ENCODE measurements around the gene KMT2E. TPM values are rescaled to one million over a fixed set of nuclear protein-coding genes. Genes with fewer than 3 reads are reported as not detected.

KMT2E gene, protein sequence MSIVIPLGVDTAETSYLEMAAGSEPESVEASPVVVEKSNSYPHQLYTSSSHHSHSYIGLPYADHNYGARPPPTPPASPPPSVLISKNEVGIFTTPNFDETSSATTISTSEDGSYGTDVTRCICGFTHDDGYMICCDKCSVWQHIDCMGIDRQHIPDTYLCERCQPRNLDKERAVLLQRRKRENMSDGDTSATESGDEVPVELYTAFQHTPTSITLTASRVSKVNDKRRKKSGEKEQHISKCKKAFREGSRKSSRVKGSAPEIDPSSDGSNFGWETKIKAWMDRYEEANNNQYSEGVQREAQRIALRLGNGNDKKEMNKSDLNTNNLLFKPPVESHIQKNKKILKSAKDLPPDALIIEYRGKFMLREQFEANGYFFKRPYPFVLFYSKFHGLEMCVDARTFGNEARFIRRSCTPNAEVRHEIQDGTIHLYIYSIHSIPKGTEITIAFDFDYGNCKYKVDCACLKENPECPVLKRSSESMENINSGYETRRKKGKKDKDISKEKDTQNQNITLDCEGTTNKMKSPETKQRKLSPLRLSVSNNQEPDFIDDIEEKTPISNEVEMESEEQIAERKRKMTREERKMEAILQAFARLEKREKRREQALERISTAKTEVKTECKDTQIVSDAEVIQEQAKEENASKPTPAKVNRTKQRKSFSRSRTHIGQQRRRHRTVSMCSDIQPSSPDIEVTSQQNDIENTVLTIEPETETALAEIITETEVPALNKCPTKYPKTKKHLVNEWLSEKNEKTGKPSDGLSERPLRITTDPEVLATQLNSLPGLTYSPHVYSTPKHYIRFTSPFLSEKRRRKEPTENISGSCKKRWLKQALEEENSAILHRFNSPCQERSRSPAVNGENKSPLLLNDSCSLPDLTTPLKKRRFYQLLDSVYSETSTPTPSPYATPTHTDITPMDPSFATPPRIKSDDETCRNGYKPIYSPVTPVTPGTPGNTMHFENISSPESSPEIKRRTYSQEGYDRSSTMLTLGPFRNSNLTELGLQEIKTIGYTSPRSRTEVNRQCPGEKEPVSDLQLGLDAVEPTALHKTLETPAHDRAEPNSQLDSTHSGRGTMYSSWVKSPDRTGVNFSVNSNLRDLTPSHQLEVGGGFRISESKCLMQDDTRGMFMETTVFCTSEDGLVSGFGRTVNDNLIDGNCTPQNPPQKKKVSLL (N-terminal part only)
- polyA plus RNA-seq (ENCODE audit: low read depth in 6 of 6), result 100 to 1,000 TPM; 165 to 343 (median 213) TPM

DNA sequence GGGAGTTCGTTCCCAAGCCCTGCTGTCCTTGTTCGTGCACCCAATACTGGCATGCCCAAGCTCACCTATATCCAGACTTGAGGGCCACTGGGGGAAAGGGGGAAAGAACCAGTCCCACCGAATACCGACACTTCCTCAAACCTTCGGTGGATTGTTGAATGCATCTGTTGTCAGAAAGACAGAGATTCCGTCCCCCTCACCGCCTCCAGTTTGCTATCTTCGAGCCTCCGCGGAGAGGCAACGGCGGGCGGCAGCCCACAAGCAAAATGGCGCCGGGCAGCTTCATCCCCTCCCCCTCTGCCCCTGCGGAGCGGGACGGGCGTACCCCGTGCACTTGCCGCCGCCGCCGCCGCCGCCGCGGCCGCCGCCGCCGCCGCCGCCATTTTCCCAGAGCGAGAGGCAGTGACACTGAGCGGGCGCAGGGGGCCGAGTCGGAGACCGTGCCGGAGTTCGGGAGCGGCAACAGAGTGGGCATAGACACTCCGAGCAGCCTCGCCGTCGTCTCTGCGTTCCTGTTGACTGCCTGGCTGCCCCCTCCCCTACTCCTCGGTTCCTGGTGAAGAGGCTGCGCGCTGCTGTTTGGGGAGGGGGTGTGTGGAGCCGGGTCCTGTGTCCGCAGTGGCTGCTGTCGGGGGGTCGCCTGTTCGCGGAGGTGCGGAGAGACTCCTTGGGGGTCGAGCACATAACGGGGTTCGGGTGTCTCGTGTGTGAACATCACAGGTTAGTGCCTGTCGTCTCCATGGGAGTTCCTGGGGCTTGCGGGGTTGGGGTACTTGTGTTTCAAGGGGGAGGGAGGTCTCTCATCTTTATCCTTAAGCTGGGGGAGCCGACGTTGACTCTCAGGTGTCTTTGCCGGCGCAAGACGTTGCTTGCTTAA, at the start of gene KMT2E:
KMT2E (plus strand) TSS at position 390 of the 877 bp plus-strand sequence. CDS start 26,748 bp downstream, outside the sequence.
- H3K4me1 Mint-ChIP-seq, result peaks cover 38 to 59% (median 51%) of the 10 kb centered on the region in 3 donors
- H3K9me3 Mint-ChIP-seq, result peaks cover 0 to 4% (median 0%) of the 10 kb centered on the region in 7 donors
- ATAC-seq (ENCODE audit: low read depth in 2 of 2) (peak; percentile 32 to 37), DNase-seq (peak; percentile 95)
- H3K4me3 Mint-ChIP-seq, result peak within 1 kb of the TSS; percentile 95 to 100 (median 99)
- peaks cover 8 to 20% of the 10 kb centered on the region in 2 donors for H3K36me3 Mint-ChIP-seq
- peak within 1 kb of the TSS; percentile 100 for H3K27ac Mint-ChIP-seq
- peaks cover 0 to 8% (median 4%) of the 10 kb centered on the region in 3 donors for H3K27me3 Mint-ChIP-seq

DNA sequence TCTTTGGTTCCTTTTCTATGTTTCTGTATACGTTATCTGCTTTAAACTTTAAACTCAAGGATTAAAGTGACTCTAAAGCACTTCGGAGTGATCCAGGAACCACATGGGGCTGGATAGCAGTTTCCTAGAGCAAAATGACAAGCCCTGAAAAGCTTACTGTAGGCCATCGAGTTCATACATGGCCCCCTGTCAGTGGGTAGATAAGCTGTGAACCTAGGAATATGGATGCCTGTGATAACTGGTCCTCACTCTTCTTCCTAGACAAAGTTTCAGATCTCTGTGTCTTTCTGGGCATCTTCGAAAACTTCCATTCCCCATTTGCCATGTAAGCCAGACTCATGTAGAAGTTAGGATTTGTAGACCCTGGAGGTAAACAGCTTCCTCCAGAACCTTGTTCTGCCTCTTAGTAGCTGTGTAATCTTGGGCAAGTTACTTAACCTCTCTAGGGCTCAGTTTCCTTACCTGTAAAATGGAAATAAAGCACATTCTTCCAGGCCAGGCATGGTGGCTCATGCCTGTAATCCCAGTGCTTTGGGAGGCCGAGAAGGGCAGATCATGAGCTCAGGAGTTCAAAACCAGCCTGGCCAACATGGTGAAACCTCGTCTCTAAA, 49.3 kb upstream of the KMT2E start:
- Mint-ChIP-seq H3K9me3 (no peaks in the 10 kb centered on the region), H3K27ac (peak overlapping the region in 3 of 6 donors; percentile 21 to 34 (median 24)), H3K4me3 (no peak overlapping the region), H3K27me3 (no peaks in the 10 kb centered on the region), H3K36me3 (peaks cover 11 to 12% of the 10 kb centered on the region in 2 donors), H3K4me1 (peaks cover 24 to 42% (median 29%) of the 10 kb centered on the region in 3 donors)
- ATAC-seq (ENCODE audit: low read depth in 2 of 2), result no peak
- no peak for DNase-seq

DNA sequence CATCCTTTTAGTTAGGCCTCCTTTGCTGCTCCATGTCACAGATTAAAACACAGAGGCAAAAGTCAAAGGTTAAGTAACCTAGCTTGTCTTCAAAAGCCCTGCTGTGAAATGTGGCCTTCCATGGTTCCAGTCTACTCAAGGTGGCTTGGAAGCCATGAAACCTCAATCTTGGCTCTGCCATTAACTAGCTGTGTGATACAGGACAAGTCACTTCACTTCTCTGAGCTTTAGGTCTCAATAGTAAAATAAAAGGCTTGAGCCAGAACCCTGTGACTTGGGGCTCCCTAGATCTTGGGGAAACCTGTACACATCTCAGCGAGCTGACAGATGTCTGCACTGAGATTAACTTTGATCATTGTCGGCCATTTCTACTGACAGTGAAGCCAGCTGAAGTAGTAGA, 48.0 kb upstream of the KMT2E start:
- no peak for ATAC-seq (ENCODE audit: low read depth in 2 of 2)
- Mint-ChIP-seq H3K27me3 (no peaks in the 10 kb centered on the region), H3K27ac (peak overlapping the region in 5 of 6 donors; percentile 7 to 89 (median 74)), H3K4me3 (no peak overlapping the region), H3K36me3 (peaks cover 11 to 12% of the 10 kb centered on the region in 2 donors), H3K4me1 (peaks cover 20 to 35% (median 25%) of the 10 kb centered on the region in 3 donors), H3K9me3 (no peaks in the 10 kb centered on the region)
- DNase-seq, result no peak

DNA sequence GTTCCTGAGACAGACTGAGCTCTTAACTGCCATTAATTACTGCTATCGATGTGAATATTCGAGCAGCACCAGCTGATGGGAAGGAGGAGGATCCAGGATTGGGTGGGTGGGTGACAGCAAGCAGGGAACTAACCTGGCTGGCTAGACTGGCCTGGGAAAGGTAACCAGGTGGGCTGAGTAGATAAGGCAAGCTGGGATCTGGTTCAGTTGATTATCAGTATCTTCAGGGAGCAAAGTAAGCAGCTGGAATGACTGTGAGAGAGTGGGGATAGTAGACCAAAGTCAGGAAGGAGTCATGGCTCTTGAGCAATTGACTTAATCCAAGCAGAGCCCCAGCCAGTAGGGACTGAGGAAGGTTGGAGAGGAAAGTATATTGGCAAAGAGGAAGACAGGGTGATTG, 46.9 kb upstream of the KMT2E start:
- H3K27me3 Mint-ChIP-seq, result no peaks in the 10 kb centered on the region
- H3K9me3 Mint-ChIP-seq, result no peaks in the 10 kb centered on the region
- no peak overlapping the region for H3K4me3 Mint-ChIP-seq
- ATAC-seq (ENCODE audit: low read depth in 2 of 2) (no peak), DNase-seq (no peak)
- H3K36me3 Mint-ChIP-seq, result peaks cover 11 to 12% of the 10 kb centered on the region in 2 donors
- H3K4me1 Mint-ChIP-seq, result peaks cover 17 to 32% (median 31%) of the 10 kb centered on the region in 3 donors
- peak overlapping the region in 4 of 6 donors; percentile 7 to 88 (median 70) for H3K27ac Mint-ChIP-seq

DNA sequence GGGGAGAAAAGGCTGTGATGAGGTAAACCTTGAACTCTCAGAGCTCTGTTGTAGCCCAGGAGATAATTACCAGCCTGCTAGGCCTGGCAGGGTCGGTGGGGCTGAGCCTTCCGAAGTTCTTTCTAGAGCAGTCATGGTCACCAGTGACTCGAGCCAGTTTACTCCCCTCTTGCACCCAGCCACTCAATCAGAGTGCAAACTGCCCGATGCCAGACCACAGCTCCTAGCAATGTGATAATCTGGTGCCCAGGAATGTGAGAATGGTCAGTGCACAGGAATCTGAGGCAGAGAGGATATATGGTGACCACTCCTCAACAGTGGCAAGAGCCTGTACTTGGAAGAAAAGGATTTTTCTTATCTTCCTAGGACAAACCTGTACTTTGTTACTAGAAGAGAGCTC, 46.4 kb upstream of the KMT2E start:
- peak overlapping the region in 4 of 6 donors; percentile 7 to 88 (median 70) for H3K27ac Mint-ChIP-seq
- peaks cover 11% of the 10 kb centered on the region in 2 donors for H3K36me3 Mint-ChIP-seq
- H3K9me3 Mint-ChIP-seq, result no peaks in the 10 kb centered on the region
- ATAC-seq (ENCODE audit: low read depth in 2 of 2) (no peak), DNase-seq (no peak)
- H3K4me3 Mint-ChIP-seq, result no peak overlapping the region
- H3K4me1 Mint-ChIP-seq, result peaks cover 16 to 34% (median 32%) of the 10 kb centered on the region in 3 donors
- H3K27me3 Mint-ChIP-seq, result no peaks in the 10 kb centered on the region

DNA sequence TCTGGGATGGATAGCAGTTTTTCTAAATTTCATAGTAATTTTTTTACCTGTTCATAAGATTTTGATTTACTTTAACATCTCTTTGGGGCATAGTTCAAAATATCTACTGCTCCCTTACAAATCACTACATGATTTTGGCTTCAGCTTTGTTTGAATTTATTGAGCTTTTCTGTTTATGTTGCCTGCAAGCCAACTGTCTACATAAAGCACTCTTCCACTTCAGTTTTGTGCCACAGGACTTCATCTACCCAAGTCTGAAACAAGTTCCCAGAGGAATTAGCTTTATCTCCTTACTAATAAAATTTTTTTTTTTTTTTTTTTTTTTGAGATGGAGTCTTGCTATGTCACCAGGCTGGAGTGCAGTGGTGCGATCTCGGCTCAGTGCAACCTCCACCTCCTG, 45.4 kb upstream of the KMT2E start:
- no peak for ATAC-seq (ENCODE audit: low read depth in 2 of 2)
- Mint-ChIP-seq H3K36me3 (peaks cover under 1 to 6% of the 10 kb centered on the region in 2 donors), H3K4me1 (peaks cover 11 to 39% (median 36%) of the 10 kb centered on the region in 3 donors), H3K27me3 (no peaks in the 10 kb centered on the region), H3K4me3 (no peak overlapping the region), H3K27ac (no peak overlapping the region), H3K9me3 (no peaks in the 10 kb centered on the region)
- DNase-seq, result no peak

DNA sequence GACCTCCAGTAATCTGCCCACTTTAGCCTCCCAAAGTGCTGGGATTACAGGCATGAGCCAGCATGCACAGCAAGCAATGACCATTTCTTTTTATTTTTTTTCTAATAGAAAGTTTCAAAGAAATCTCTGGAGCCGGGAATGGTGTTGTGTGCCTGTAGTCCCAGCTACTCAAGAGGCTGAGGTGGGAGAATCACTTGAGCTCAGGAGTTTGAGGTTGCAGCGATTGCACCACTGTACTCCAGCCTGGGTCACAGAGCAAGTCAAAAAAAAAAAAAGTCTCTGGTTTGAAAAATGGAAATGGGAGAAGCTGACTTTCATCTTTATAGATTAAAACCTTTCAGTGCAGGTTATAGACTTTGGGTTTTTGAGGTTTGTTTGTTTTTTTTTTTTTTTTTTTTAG, 44.8 kb upstream of the KMT2E start:
- DNase-seq, result no peak
- no peaks in the 10 kb centered on the region for H3K9me3 Mint-ChIP-seq
- peaks cover 16 to 45% (median 37%) of the 10 kb centered on the region in 3 donors for H3K4me1 Mint-ChIP-seq
- no peak for ATAC-seq (ENCODE audit: low read depth in 2 of 2)
- no peak overlapping the region for H3K4me3 Mint-ChIP-seq
- H3K36me3 Mint-ChIP-seq, result peaks cover 2 to 3% of the 10 kb centered on the region in 2 donors
- no peak overlapping the region for H3K27ac Mint-ChIP-seq
- no peaks in the 10 kb centered on the region for H3K27me3 Mint-ChIP-seq

DNA sequence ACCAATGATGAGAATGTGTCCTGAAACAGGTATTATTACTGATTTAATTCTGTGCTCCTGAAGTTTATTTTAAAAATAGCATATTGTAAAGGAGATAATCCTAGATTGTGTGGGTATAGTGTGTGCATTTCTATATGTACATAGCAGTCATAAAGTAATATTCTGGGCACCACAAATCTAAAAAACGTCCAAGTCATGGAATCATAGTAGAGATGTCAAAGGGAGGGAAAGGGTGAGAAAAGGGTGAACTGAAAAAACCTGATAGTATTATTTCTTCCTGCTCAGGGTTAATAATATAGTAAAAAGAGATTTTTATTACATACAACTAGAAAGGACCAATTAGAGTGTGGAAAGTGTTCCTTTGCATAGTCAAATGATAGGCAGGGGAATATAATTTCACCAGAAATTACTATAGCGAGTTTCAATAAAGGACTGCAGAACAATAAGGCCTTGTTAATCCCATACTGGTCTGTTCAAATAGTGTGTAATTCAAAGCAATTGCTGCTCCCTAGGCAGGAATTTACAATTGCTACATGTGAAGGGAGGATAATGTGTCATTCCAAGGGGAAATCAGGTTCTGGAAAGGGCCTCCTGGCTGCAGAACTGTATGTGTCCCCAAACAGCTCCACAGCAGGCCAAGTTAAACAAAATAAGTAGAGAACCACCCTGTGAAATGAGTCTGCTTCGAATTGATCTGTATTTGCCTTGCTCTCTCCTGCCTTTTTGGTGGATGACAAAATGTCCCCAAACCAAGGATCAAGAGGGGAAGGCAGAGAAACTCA, 42.5 kb upstream of the KMT2E start:
- DNase-seq (no peak), ATAC-seq (ENCODE audit: low read depth in 2 of 2) (no peak)
- Mint-ChIP-seq H3K27me3 (no peaks in the 10 kb centered on the region), H3K36me3 (peaks cover 5 to 6% of the 10 kb centered on the region in 2 donors), H3K9me3 (no peaks in the 10 kb centered on the region), H3K27ac (peak overlapping the region in 5 of 6 donors; percentile 11 to 47 (median 38)), H3K4me3 (no peak overlapping the region), H3K4me1 (peaks cover 13 to 43% (median 42%) of the 10 kb centered on the region in 3 donors)

DNA sequence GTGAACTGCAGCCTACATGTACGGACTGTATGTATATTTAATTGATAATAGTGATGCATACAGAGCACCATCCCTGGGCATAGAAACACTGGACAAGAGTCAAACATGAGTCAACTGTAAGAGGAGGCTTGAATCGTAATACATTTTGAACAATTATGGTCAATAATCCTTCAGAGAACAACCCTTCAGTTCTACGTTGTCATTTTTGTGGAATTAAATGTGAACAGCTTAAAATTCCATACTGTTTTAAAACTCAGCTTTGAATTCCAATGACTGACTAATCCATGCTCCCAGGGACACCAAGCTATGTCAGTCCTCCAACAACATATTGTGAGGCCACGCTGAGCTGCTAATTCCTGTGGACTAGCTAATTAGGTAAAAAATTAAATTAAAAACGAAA, 41.5 kb upstream of the KMT2E start:
- DNase-seq, result no peak
- Mint-ChIP-seq H3K4me1 (peaks cover 17 to 53% (median 40%) of the 10 kb centered on the region in 3 donors), H3K36me3 (peaks cover 5 to 6% of the 10 kb centered on the region in 2 donors), H3K27ac (peak overlapping the region in 1 of 6 donors; percentile 26), H3K4me3 (no peak overlapping the region), H3K9me3 (no peaks in the 10 kb centered on the region), H3K27me3 (no peaks in the 10 kb centered on the region)
- no peak for ATAC-seq (ENCODE audit: low read depth in 2 of 2)

DNA sequence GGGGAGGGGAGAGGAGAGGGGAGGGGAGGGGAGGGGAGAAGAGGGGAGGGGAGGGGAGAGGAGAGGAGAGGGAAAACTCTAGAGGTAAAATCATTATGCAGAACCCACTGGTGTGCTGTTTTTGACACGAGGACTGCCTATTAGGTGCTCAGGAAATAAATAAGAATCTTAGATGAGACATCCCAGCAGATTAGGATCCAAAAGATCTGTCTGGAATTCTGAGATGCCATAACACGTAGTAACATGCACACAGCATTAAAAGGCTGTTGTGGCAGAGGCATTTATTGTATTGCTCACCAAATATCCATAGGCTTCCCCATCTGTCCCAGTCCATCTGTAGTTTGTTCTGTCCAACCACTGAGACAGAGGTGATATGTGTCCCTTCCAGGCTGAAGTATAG, 40.8 kb upstream of the KMT2E start:
- Mint-ChIP-seq H3K27me3 (no peaks in the 10 kb centered on the region), H3K9me3 (no peaks in the 10 kb centered on the region), H3K27ac (peak overlapping the region in 4 of 6 donors; percentile 71 to 96 (median 86)), H3K4me3 (peak overlapping the region in 4 of 8 donors; percentile 3 to 79 (median 56)), H3K36me3 (peaks cover 5 to 6% of the 10 kb centered on the region in 2 donors), H3K4me1 (peaks cover 17 to 51% (median 33%) of the 10 kb centered on the region in 3 donors)
- DNase-seq (no peak), ATAC-seq (ENCODE audit: low read depth in 2 of 2) (no peak)

DNA sequence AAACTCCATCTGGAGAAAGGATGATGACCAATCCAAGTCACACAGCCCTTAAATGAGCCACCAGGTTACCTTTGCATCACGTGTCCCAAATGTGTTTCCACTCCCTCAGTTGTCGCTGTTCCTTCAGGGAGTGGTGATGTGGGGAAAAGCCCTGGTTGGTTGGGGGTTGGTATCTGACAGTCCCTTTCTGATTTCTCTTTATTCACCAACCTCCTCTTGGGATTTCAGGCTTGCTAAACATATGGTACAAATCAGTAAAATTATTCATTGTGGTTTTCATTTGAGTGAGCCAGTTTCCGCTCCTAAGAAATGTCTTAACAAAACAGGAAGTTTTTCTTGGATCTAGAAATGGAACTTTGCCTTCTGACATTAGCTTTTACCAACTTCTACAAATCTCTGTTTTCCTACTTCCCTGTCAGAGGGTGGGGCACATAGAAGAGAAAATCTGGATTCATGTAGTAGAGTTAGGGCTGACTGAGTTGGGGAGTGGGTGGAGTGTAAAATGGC, 40.0 kb upstream of the KMT2E start:
- ATAC-seq (ENCODE audit: low read depth in 2 of 2), result peak; percentile 45
- Mint-ChIP-seq H3K27ac (peak overlapping the region; percentile 82 to 97 (median 92)), H3K9me3 (no peaks in the 10 kb centered on the region), H3K36me3 (peaks cover 5 to 6% of the 10 kb centered on the region in 2 donors), H3K4me3 (peak overlapping the region in 5 of 8 donors; percentile 3 to 79 (median 59)), H3K4me1 (peaks cover 17 to 51% (median 33%) of the 10 kb centered on the region in 3 donors), H3K27me3 (no peaks in the 10 kb centered on the region)
- no peak for DNase-seq

All from naive B cell (primary cell).